B cell (primary cell): ENCODE data around the gene RCC1. TPM values are rescaled to one million over a fixed set of nuclear protein-coding genes. Genes with fewer than 3 reads are reported as not detected.

Source experiments
- ATAC-seq: fragments of 200-7000 bp; cut with Tn5 transposase; one replicate; pipeline ENCODE4 v1.10.0; 2021; ENCODE audit warnings: low read depth, mild to moderate bottlenecking, moderate number of reproducible peaks, moderate library complexity
- CTCF ChIA-PET: fragments of 350-600 bp; sonication (Branson Sonifier 250); formaldehyde crosslinking; loops from one replicate; lab custom pipeline; 2021; ENCODE audit warnings: antibody characterized with exemption, inconsistent platforms; lab: Charles Lee
- POLR2A ChIA-PET: fragments of 350-600 bp; sonication (Branson Sonifier 250); formaldehyde crosslinking; loops from one replicate; lab custom pipeline; 2021; ENCODE audit warnings: antibody characterized with exemption; lab: Charles Lee
- DNase-seq: peaks from one replicate; pipeline ENCODE4 v3.0.0; 2013
- H2AFZ ChIP-seq: 2 replicates; pipeline ENCODE4 v1.6.1; 2012; ENCODE audit warnings: mild to moderate bottlenecking, low read depth, low read length; ENCODE audit not compliant: insufficient read depth, poor library complexity, severe bottlenecking
- H3K27ac ChIP-seq, 2 donors: 1 replicate in 1 of 2; 2 replicates in 1 of 2; pipeline ENCODE4 v1.5.1; 2012 to 2013; ENCODE audit warnings: low read length in 2 of 2, mild to moderate bottlenecking in 2 of 2, moderate library complexity in 1 of 2
- H3K27me3 ChIP-seq, 4 experiments: fragments of 200-600 bp in 1 of 4; sonication (generic) in 1 of 4; replicated peaks in 1 of 4; 1 replicate in 2 of 4; 2 replicates in 2 of 4; pipeline versions ENCODE4 v1.6.1 to v1.7.0; 2013 to 2016; ENCODE audit warnings: low read length in 3 of 4, mild to moderate bottlenecking in 2 of 4, mixed read lengths in 1 of 4, moderate library complexity in 1 of 4; ENCODE audit not compliant: insufficient read depth in 4 of 4, control insufficient read depth in 3 of 4; ENCODE audit errors: control extremely low read depth in 1 of 4
- H3K36me3 ChIP-seq, 2 experiments: replicated peaks in 1 of 2; 1 replicate in 1 of 2; 2 replicates in 1 of 2; pipeline versions ENCODE4 v1.6.1 to v1.7.1; 2013; ENCODE audit warnings: low read length in 1 of 2; ENCODE audit not compliant: insufficient read depth in 2 of 2, control insufficient read depth in 1 of 2; ENCODE audit errors: control extremely low read depth in 1 of 2, extremely low read depth in 1 of 2
- H3K4me1 ChIP-seq, 2 donors: fragments of 200-600 bp in 1 of 2; sonication (generic) in 1 of 2; 1 replicate in 1 of 2; 2 replicates in 1 of 2; pipeline versions ENCODE4 v1.5.1 to v1.6.1; 2013 to 2017; ENCODE audit warnings: low read length in 2 of 2; ENCODE audit not compliant: control insufficient read depth in 2 of 2, insufficient read depth in 2 of 2
- H3K4me2 ChIP-seq: replicated peaks from 2 replicates; pipeline ENCODE3; 2012; ENCODE audit warnings: mild to moderate bottlenecking, low read depth, low read length; ENCODE audit not compliant: poor library complexity, severe bottlenecking
- H3K4me3 ChIP-seq, 5 experiments: fragments of 200-600 bp in 1 of 5; sonication (generic) in 1 of 5; 1 replicate in 3 of 5; 2 replicates in 2 of 5; pipeline versions ENCODE4 v1.5.1 to v1.7.0; 2011 to 2016; ENCODE audit warnings: low read length in 4 of 5, mild to moderate bottlenecking in 4 of 5, low read depth in 2 of 5, control low read depth in 1 of 5, moderate library complexity in 1 of 5; ENCODE audit not compliant: insufficient read depth in 1 of 5; ENCODE audit errors: control extremely low read depth in 1 of 5, extremely low read depth in 1 of 5
- H3K79me2 ChIP-seq: fragments of 200-600 bp; sonication (generic); one replicate; pipeline ENCODE4 v1.6.0; 2016; ENCODE audit warnings: low read length; ENCODE audit not compliant: control insufficient read depth, insufficient read depth
- H3K9ac ChIP-seq: fragments of 200-600 bp; sonication (generic); 2 replicates; pipeline ENCODE4 v1.6.1; 2017; ENCODE audit warnings: mild to moderate bottlenecking, low read length, moderate library complexity
- H3K9me3 ChIP-seq, 3 donors: one replicate each; pipeline versions ENCODE4 v1.6.1 to v1.7.1; 2013; ENCODE audit warnings: low read length in 2 of 3; ENCODE audit not compliant: control insufficient read depth in 2 of 3, insufficient read depth in 1 of 3; ENCODE audit errors: control extremely low read depth in 1 of 3
- H4K20me1 ChIP-seq: 2 replicates; pipeline ENCODE4 v1.6.0; 2012; ENCODE audit warnings: mild to moderate bottlenecking, low read length; ENCODE audit not compliant: insufficient read depth, control insufficient read depth, poor library complexity, severe bottlenecking
- H3K27ac Mint-ChIP-seq: one replicate; pipeline ENCODE4 v1.8.0; 2021; ENCODE audit warnings: mixed read lengths
- H3K27me3 Mint-ChIP-seq: one replicate; pipeline ENCODE4 v1.8.0; 2021; ENCODE audit warnings: mixed read lengths
- H3K4me1 Mint-ChIP-seq: one replicate; pipeline ENCODE4 v1.8.0; 2021; ENCODE audit warnings: mixed read lengths
- H3K4me3 Mint-ChIP-seq: one replicate; pipeline ENCODE4 v1.8.0; 2021; ENCODE audit warnings: mixed read lengths
- H3K9me3 Mint-ChIP-seq: one replicate; pipeline ENCODE4 v1.8.0; 2022; ENCODE audit warnings: mixed read lengths; ENCODE audit not compliant: insufficient read depth
- CTCF ChIP-seq: fragments of 200-600 bp; IDR thresholded peaks from one replicate; pipeline ENCODE4 v1.8.0; 2022; ENCODE audit warnings: antibody characterized with exemption, mild to moderate bottlenecking
- EZH2 ChIP-seq: IDR thresholded peaks from 2 replicates; pipeline ENCODE4 v1.6.1; 2012; ENCODE audit warnings: borderline replicate concordance, low read depth, mild to moderate bottlenecking, moderate library complexity, low read length; ENCODE audit not compliant: insufficient read depth, poor library complexity, severe bottlenecking
- WGBS: methylation state at CpG from one replicate; pipeline ENCODE4 v1.1.5; 2013; ENCODE audit warnings: missing lambda C conversion rate; ENCODE audit not compliant: insufficient coverage; 5-methylcytosine and 5-hydroxymethylcytosine counted together
- intact Hi-C: fragments of 100-400 bp; cut with micrococcal nuclease; formaldehyde crosslinking; loops from one replicate; pipeline ENCODE4 v1.10.0; 2022
- polyA plus RNA-seq: library from polyadenylated mRNA; depleted of rRNA; stranded (reverse); fragments of >200 nt; gene quantifications from 2 replicates; pipeline ENCODE4 v1.2.3, GENCODE V29; 2012
- total RNA-seq, 2 donors: library from RNA; stranded (reverse); fragments of 120-200 nt in 1 of 2; gene quantifications; 1 replicate in 1 of 2; 2 replicates in 1 of 2; pipeline versions ENCODE4 v1.2.3 to v1.2.4, GENCODE V29; 2013 to 2022

The RCC1 gene
- total and polyA plus RNA-seq, 2 donors (not counting 1 experiment from before 2014, with no cell fraction given), result 9.7 to 17.5 TPM

- ATAC-seq (no peak), DNase-seq (no peak)
- no peak for TF ChIP-seq EZH2
- TF ChIP-seq CTCF, result no peak
- Mint-ChIP-seq H3K27ac (no peak overlapping the region), H3K27me3 (no peaks in the 10 kb centered on the region), H3K4me1 (no peaks in the 10 kb centered on the region), H3K4me3 (no peak overlapping the region), H3K9me3 (no peaks in the 10 kb centered on the region)
- ChIA-PET CTCF (interaction anchor here (1.2 kb wide), 1 partner anchor 11 kb away, joined by 3 read pairs; no protein-coding TSS in a partner anchor), POLR2A (interaction anchor here (0.9 kb wide), 1 partner anchor 212 kb away, joined by 3 read pairs; no protein-coding TSS in a partner anchor)
- Histone ChIP-seq H4K20me1 (no peaks in the 10 kb centered on the region), H2AFZ (no peak overlapping the region), H3K27ac (no peak overlapping the region), H3K9me3 (no peaks in the 10 kb centered on the region), H3K79me2 (peaks cover 2% of the 10 kb centered on the region), H3K4me1 (no peaks in the 10 kb centered on the region), H3K9ac (no peak overlapping the region), H3K27me3 (no peaks in the 10 kb centered on the region), H3K4me3 (no peak overlapping the region), H3K36me3 (peaks cover 2 to 48% of the 10 kb centered on the region in 2 experiments), H3K4me2 (no peak overlapping the region)
- WGBS, result 100% methylated on average over 1 of the region's 3 CpGs
- intact Hi-C loops, result no loop called here
These were observed 55.0 kb downstream of the RCC1 start for GRCh38 chr1:28560886-28561285.

DNA sequence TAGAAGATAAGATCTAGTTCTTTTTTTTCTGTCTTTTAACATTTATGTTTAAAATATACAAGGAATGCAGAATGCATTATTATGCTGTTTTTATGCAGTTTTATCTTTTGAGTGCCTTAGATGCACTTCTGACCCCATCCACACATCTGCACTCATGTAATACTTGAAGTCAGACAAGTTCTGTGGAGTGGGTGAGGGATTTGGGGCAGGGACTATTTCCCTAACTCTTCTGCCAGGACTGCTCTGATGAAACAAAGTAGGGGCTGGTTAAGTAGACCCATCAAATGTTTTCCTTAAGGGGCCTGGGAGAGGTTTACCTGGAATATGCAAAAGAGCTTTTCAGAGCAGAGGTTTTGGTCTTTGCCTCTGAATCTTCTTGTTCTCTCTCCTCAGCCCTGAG is 58.5 kb downstream of the RCC1 start:
- Histone ChIP-seq H3K9me3 (no peaks in the 10 kb centered on the region), H3K79me2 (no peaks in the 10 kb centered on the region), H3K9ac (no peak overlapping the region), H3K4me1 (no peaks in the 10 kb centered on the region), H3K36me3 (peaks cover 2 to 68% of the 10 kb centered on the region in 2 experiments), H3K27ac (no peak overlapping the region), H2AFZ (no peak overlapping the region), H3K4me2 (no peak overlapping the region), H3K27me3 (no peaks in the 10 kb centered on the region), H4K20me1 (no peaks in the 10 kb centered on the region), H3K4me3 (no peak overlapping the region)
- no peaks in the 10 kb centered on the region for H3K4me1 Mint-ChIP-seq
- DNase-seq (no peak), ATAC-seq (no peak)
- TF ChIP-seq EZH2 (no peak), CTCF (no peak)
- H3K4me3 Mint-ChIP-seq, result no peak overlapping the region
- CTCF ChIA-PET, result interaction anchor here (0.9 kb wide), 1 partner anchor 39 kb away, joined by 8 read pairs; no protein-coding TSS in a partner anchor
- H3K27ac Mint-ChIP-seq, result no peak overlapping the region
- H3K27me3 Mint-ChIP-seq, result no peaks in the 10 kb centered on the region
- POLR2A ChIA-PET, result interaction anchor here (1.1 kb wide), 1 partner anchor 17 kb away, joined by 3 read pairs; no protein-coding TSS in a partner anchor
- H3K9me3 Mint-ChIP-seq, result no peaks in the 10 kb centered on the region
- intact Hi-C loops, result no loop called here
